K562 (cell line): ENCODE data around the gene ZBTB46. TPM values are rescaled to one million over a fixed set of nuclear protein-coding genes. Genes with fewer than 3 reads are reported as not detected.
A peak's percentile ranks its signal among the peaks of the same experiment; 100 is the strongest.

Experiments used
- ETS2 ChIP-seq: IDR thresholded peaks from 2 replicates; pipeline ENCODE4 v1.6.1; 2016; ENCODE audit warnings: borderline replicate concordance, missing genetic modification characterization, mild to moderate bottlenecking, moderate library complexity, missing compliant biosample characterization; ENCODE audit not compliant: poor library complexity, severe bottlenecking
- FIP1L1 ChIP-seq: fragments of 200-400 bp; formaldehyde crosslinking; IDR thresholded peaks from 2 replicates; pipeline ENCODE4 v1.6.1; 2018; ENCODE audit warnings: mild to moderate bottlenecking, low read depth, low read length; ENCODE audit not compliant: poor library complexity, severe bottlenecking
- HINFP ChIP-seq: fragments of 450-650 bp; conservative IDR thresholded peaks from 2 replicates; pipeline ENCODE4 v1.6.1; 2016; ENCODE audit warnings: missing genetic modification characterization, low read depth, mild to moderate bottlenecking, control low read depth, missing compliant biosample characterization
- KAT7 ChIP-seq: sonication (generic); formaldehyde crosslinking; IDR thresholded peaks from 2 replicates; pipeline ENCODE4 v1.8.0; 2022; ENCODE audit warnings: missing genetic modification reagents, mild to moderate bottlenecking, borderline replicate concordance
- MBD2 ChIP-seq: sonication (generic); IDR thresholded peaks from 2 replicates; pipeline ENCODE4 v1.6.1; 2016; ENCODE audit warnings: low read depth, borderline replicate concordance
- MGA ChIP-seq: fragments of 450-650 bp; IDR thresholded peaks from 2 replicates; pipeline ENCODE4 v1.6.1; 2016; ENCODE audit warnings: mild to moderate bottlenecking, moderate library complexity
- MTA3 ChIP-seq: fragments of 450-650 bp; formaldehyde crosslinking; IDR thresholded peaks from 2 replicates; pipeline ENCODE4 v1.6.1; 2017; ENCODE audit warnings: mild to moderate bottlenecking, borderline replicate concordance
- MYC ChIP-seq, 2 experiments: fragments of 250-450 bp in 1 of 2; sonication (Bioruptor Pico) in 1 of 2; IDR thresholded peaks; 2 replicates each; pipeline versions ENCODE4 v1.5.1 to v1.6.1; 2012 to 2021; ENCODE audit warnings: low read depth in 2 of 2, borderline replicate concordance in 1 of 2, improper control_type of control experiment in 1 of 2, low read length in 1 of 2, mild to moderate bottlenecking in 1 of 2, moderate library complexity in 1 of 2
- NR2C1 ChIP-seq, 2 experiments: fragments of 450-650 bp; IDR thresholded peaks; 2 replicates each; pipeline ENCODE4 v1.6.1; 2017; ENCODE audit warnings: mild to moderate bottlenecking in 2 of 2, antibody characterized with exemption in 1 of 2, inconsistent platforms in 1 of 2, missing compliant biosample characterization in 1 of 2, missing genetic modification characterization in 1 of 2
- THAP7 ChIP-seq: fragments of 250-450 bp; sonication (Bioruptor Pico); IDR thresholded peaks from 2 replicates; pipeline ENCODE4 v1.5.0; 2021
- ZNF41 ChIP-seq: fragments of 250-450 bp; sonication (Bioruptor Pico); conservative IDR thresholded peaks from 2 replicates; pipeline ENCODE4 v1.4.0; 2020; ENCODE audit warnings: mild to moderate bottlenecking
- polyA plus RNA-seq, 8 experiments: library from polyadenylated mRNA; depleted of rRNA in 4 of 8; stranded (reverse) in 5 of 8; unstranded in 3 of 8; fragments of >200 nt; fragmentation: Nextera tagmentation in 2 of 8; fragmentation: Illumina TruSeq in 1 of 8; extraction: Ambion mirVana in 2 of 8; extraction: Trizol in 1 of 8; gene quantifications; 2 replicates each; pipeline versions ENCODE4 v1.2.1 to v1.2.3, GENCODE V29; 2011 to 2014; ENCODE audit warnings: inconsistent platforms in 1 of 8, missing spikeins in 1 of 8
- total RNA-seq, 7 experiments: library from RNA; depleted of rRNA in 6 of 7; stranded (reverse); fragments of >200 nt in 6 of 7; fragmentation: Illumina TruSeq in 2 of 7; extraction: Trizol in 2 of 7; gene quantifications; 2 replicates each; pipeline versions ENCODE4 v1.2.1 to v1.2.3, GENCODE V29; 2011 to 2021; ENCODE audit warnings: low replicate concordance in 1 of 7

Gene ZBTB46
- total and polyA plus RNA-seq, 9 of the 15 experiments (the other 6 are each of a cell fraction or from before 2014, with no cell fraction given): 0.29 to 4.1 (median 1.1) TPM

GRCh38 chr20:63707558-63708300 lies 123.3 kb downstream of the ZBTB46 start, which contains the start of the genes ARFRP1 and ZGPAT (continued):
- TF ChIP-seq MYC (IDR thresholded peaks at IDR 0.05; ENCODE audit: low read depth, low read length) (peak; percentile 92), MYC (CRISPR knock-in tag; IDR thresholded peaks at IDR 0.05; ENCODE audit: borderline replicate concordance, low read depth) (no peak), NR2C1 (IDR thresholded peaks at IDR 0.05) (peak; percentile 98), NR2C1 (tag; IDR thresholded peaks at IDR 0.05) (peak; percentile 98), MTA3 (peak; percentile 72; the same call in 1 of the 2 replicates), HINFP (tag) (peak; percentile 50; the same call in 1 of the 2 replicates), MBD2 (peak; percentile 46; the same call in 1 of the 2 replicates), MGA (no peak), ETS2 (no peak), FIP1L1 (peak; percentile 56), KAT7 (CRISPR knock-in tag) (peak; percentile 77; the same call in 1 of the 2 replicates), ZNF41 (CRISPR knock-in tag) (peak; percentile 23; the same call in 1 of the 2 replicates), THAP7 (CRISPR knock-in tag) (no peak)
